ENCODE results near the gene EXOC4. TPM values are rescaled to one million over a fixed set of nuclear protein-coding genes. Genes with fewer than 3 reads are reported as not detected.

EXOC4 gene
- total RNA-seq, 2 donors from 2014 or later, result 106 to 115 TPM

DNA sequence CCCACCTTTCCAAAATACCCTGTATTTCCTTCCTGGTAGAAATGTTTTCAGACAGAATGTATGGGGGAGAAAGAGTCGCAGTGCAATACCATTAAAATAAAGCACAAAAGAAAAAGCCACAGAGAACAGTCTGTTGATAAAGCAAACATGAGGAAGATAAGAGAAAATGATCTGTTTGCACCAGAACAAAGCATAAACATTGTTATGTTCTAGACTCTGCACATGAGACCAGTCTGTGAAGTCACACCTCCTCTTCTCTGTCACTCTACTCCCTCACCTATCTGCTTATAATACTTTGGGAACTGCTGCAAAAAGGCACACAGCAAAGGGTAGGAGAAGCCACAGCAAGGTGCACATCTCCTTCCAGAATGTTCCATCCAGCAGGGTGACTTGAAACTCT lies 807.0 kb downstream of the EXOC4 start:
- no peaks in the 10 kb centered on the region for H3K4me1 Mint-ChIP-seq
- no CpG with 5 or more reads among the region's 1 CpG for WGBS, 2 experiments (ENCODE audit: insufficient coverage in 1 of 2, insufficient read length in 1 of 2)
- Histone ChIP-seq H3K4me3 (ENCODE audit: low read length) (no peak overlapping the region), H3K27me3 (ENCODE audit: control insufficient read depth, insufficient read depth, low read length, poor library complexity, severe bottlenecking) (no peaks in the 10 kb centered on the region), H3K27ac (ENCODE audit: low read depth, low read length) (no peak overlapping the region), H3K9me3 (ENCODE audit: control insufficient read depth, low read length) (no peaks in the 10 kb centered on the region), H3K9ac (ENCODE audit: extremely low read depth, low read length, poor library complexity, severe bottlenecking) (no peak overlapping the region), H3K36me3 (ENCODE audit: control insufficient read depth, insufficient read depth, low read length) (no peaks in the 10 kb centered on the region), H3K4me1 (ENCODE audit: control insufficient read depth, insufficient read depth, low read length) (no peaks in the 10 kb centered on the region)
- no peak overlapping the region for H3K4me3 Mint-ChIP-seq
- no peaks in the 10 kb centered on the region for H3K27me3 Mint-ChIP-seq (ENCODE audit: insufficient read depth)
- DNase-seq, result no peak
- TF ChIP-seq, protein P1, sequence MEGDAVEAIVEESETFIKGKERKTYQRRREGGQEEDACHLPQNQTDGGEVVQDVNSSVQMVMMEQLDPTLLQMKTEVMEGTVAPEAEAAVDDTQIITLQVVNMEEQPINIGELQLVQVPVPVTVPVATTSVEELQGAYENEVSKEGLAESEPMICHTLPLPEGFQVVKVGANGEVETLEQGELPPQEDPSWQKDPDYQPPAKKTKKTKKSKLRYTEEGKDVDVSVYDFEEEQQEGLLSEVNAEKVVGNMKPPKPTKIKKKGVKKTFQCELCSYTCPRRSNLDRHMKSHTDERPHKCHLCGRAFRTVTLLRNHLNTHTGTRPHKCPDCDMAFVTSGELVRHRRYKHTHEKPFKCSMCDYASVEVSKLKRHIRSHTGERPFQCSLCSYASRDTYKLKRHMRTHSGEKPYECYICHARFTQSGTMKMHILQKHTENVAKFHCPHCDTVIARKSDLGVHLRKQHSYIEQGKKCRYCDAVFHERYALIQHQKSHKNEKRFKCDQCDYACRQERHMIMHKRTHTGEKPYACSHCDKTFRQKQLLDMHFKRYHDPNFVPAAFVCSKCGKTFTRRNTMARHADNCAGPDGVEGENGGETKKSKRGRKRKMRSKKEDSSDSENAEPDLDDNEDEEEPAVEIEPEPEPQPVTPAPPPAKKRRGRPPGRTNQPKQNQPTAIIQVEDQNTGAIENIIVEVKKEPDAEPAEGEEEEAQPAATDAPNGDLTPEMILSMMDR (conservative IDR thresholded peaks at IDR 0.05), result no peak
- H3K9me3 Mint-ChIP-seq, result no peaks in the 10 kb centered on the region
- H3K27ac Mint-ChIP-seq, result no peak overlapping the region
- peaks cover 4% of the 10 kb centered on the region for H3K36me3 Mint-ChIP-seq (ENCODE audit: low read depth)

DNA sequence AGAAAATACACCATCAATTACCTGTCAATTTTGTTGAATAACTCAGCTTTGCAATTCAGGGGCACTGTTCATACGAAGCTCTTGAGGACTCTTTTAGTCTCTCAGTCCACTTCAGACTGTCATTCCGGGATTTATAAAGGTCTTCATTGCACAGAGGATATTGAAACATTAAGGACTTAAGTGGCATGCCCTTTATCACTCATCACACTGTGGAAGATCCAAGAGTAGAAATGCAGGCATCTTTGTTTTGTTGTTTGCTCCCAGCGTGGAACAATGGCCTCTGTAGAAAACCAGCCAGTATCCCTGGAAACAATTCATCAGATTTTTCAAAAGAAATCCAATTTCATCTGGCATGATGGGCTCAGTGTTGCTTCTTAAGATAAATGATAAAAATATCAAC lies 808.0 kb downstream of the EXOC4 start:
- H3K27ac Mint-ChIP-seq, result no peak overlapping the region
- WGBS, 2 experiments (ENCODE audit: insufficient coverage in 1 of 2, insufficient read length in 1 of 2), result 85 to 86% methylated on average over 2 to 3 of the region's 3 CpGs
- H3K4me3 Mint-ChIP-seq, result no peak overlapping the region
- H3K4me3 ChIP-seq (ENCODE audit: low read length), result no peak overlapping the region
- no peak overlapping the region for H3K27ac ChIP-seq (ENCODE audit: low read depth, low read length)
- no peaks in the 10 kb centered on the region for H3K27me3 ChIP-seq (ENCODE audit: control insufficient read depth, insufficient read depth, low read length, poor library complexity, severe bottlenecking)
- H3K4me1 ChIP-seq (ENCODE audit: control insufficient read depth, insufficient read depth, low read length), result no peaks in the 10 kb centered on the region
- H3K9ac ChIP-seq (ENCODE audit: extremely low read depth, low read length, poor library complexity, severe bottlenecking), result no peak overlapping the region
- no peaks in the 10 kb centered on the region for H3K9me3 Mint-ChIP-seq
- no peaks in the 10 kb centered on the region for H3K9me3 ChIP-seq (ENCODE audit: control insufficient read depth, low read length)
- peaks cover 4% of the 10 kb centered on the region for H3K36me3 Mint-ChIP-seq (ENCODE audit: low read depth)
- TF ChIP-seq, protein P1 (conservative IDR thresholded peaks at IDR 0.05), result no peak
- no peaks in the 10 kb centered on the region for H3K36me3 ChIP-seq (ENCODE audit: control insufficient read depth, insufficient read depth, low read length)
- H3K27me3 Mint-ChIP-seq (ENCODE audit: insufficient read depth), result no peaks in the 10 kb centered on the region
- no peaks in the 10 kb centered on the region for H3K4me1 Mint-ChIP-seq
- no peak for DNase-seq

DNA sequence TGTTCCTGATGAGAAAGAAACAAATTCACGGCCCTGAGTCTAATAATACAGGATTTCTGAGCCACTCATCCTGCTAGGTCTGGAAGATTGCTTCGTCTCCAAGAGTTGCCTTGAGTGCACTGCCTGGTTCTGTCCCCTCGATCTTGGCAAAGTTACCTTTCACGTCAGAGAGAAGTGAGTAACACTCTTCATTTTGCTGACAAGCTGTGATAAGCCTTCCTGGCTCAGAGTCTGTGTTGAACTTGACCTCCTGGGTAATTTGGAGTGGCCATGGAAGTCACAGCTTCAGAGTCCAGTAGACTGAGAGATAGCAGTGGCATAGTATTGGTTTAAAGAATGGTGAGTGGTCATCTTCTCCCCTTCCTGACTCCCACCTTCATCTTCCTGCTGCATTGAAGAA lies 809.6 kb downstream of the EXOC4 start:
- H3K4me1 ChIP-seq (ENCODE audit: control insufficient read depth, insufficient read depth, low read length), result no peaks in the 10 kb centered on the region
- 90 to 95% methylated on average over 4 of the region's 4 CpGs for WGBS, 2 experiments (ENCODE audit: insufficient coverage in 1 of 2, insufficient read length in 1 of 2)
- Mint-ChIP-seq H3K4me1 (no peaks in the 10 kb centered on the region), H3K4me3 (no peak overlapping the region), H3K27me3 (ENCODE audit: insufficient read depth) (no peaks in the 10 kb centered on the region), H3K9me3 (no peaks in the 10 kb centered on the region), H3K27ac (no peak overlapping the region), H3K36me3 (ENCODE audit: low read depth) (peaks cover 12% of the 10 kb centered on the region)
- no peaks in the 10 kb centered on the region for H3K27me3 ChIP-seq (ENCODE audit: control insufficient read depth, insufficient read depth, low read length, poor library complexity, severe bottlenecking)
- no peaks in the 10 kb centered on the region for H3K9me3 ChIP-seq (ENCODE audit: control insufficient read depth, low read length)
- no peak overlapping the region for H3K9ac ChIP-seq (ENCODE audit: extremely low read depth, low read length, poor library complexity, severe bottlenecking)
- TF ChIP-seq, protein P1 (conservative IDR thresholded peaks at IDR 0.05), result no peak
- DNase-seq, result no peak
- no peak overlapping the region for H3K27ac ChIP-seq (ENCODE audit: low read depth, low read length)
- no peaks in the 10 kb centered on the region for H3K36me3 ChIP-seq (ENCODE audit: control insufficient read depth, insufficient read depth, low read length)
- no peak overlapping the region for H3K4me3 ChIP-seq (ENCODE audit: low read length)
